OCI-LY3 (cell line): ENCODE data around the gene CPS1.

ENCODE experiments used
- EZH2phosphoT487 ChIP-seq: fragments of 200-600 bp; shearing (Covaris generic); IDR thresholded peaks from 2 replicates; pipeline ENCODE4 v1.6.1; 2018; ENCODE audit warnings: antibody characterized with exemption, mixed run types, low read depth
- TF ChIP-seq, protein P1 (sequence below): fragments of 200-600, 300-600 bp; sonication (generic); IDR thresholded peaks from 2 replicates; pipeline ENCODE4 v1.5.1; 2014; ENCODE audit warnings: antibody characterized with exemption, low read length, low read depth

DNA sequence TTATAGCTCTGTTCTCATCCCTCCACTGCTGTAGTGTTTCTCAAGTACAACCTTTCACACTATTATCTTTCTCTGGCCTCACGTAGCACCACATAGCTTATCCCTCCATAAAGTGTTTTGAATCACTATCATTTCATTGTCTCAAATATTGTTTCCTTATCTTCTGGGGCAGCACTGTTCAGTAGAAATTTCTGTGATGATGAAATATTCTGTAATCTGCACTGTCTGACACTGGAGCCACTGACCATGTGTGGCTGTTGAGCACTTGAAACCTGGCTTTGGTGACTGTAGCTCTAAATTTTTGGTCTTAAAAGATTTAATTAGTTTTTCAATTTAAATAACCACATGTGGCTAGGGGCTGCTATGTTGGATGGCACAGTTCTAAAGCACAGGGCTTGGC, 78.9 kb downstream of the CPS1 start:
- TF ChIP-seq EZH2phosphoT487 = no peak
- TF ChIP-seq, protein P1, sequence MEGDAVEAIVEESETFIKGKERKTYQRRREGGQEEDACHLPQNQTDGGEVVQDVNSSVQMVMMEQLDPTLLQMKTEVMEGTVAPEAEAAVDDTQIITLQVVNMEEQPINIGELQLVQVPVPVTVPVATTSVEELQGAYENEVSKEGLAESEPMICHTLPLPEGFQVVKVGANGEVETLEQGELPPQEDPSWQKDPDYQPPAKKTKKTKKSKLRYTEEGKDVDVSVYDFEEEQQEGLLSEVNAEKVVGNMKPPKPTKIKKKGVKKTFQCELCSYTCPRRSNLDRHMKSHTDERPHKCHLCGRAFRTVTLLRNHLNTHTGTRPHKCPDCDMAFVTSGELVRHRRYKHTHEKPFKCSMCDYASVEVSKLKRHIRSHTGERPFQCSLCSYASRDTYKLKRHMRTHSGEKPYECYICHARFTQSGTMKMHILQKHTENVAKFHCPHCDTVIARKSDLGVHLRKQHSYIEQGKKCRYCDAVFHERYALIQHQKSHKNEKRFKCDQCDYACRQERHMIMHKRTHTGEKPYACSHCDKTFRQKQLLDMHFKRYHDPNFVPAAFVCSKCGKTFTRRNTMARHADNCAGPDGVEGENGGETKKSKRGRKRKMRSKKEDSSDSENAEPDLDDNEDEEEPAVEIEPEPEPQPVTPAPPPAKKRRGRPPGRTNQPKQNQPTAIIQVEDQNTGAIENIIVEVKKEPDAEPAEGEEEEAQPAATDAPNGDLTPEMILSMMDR = no peak
